HepG2 (cell line): Measurements from ENCODE around the gene HPD. TPM values are rescaled to one million over a fixed set of nuclear protein-coding genes. Genes with fewer than 3 reads are reported as not detected.

Experiments used
- BRF2 ChIP-seq: sonication (generic); formaldehyde crosslinking; IDR thresholded peaks from 2 replicates; pipeline ENCODE4 v1.8.1; 2022; ENCODE audit warnings: mild to moderate bottlenecking, missing genetic modification reagents
- CREB1 ChIP-seq, 2 experiments: fragments of 450-650 bp in 1 of 2; IDR thresholded peaks; 2 replicates each; pipeline ENCODE4 v1.6.1; 2016 to 2017; ENCODE audit warnings: control low read depth in 1 of 2, mild to moderate bottlenecking in 1 of 2, missing compliant biosample characterization in 1 of 2, missing genetic modification characterization in 1 of 2
- DDIT3 ChIP-seq: sonication (generic); formaldehyde crosslinking; IDR thresholded peaks from 2 replicates; pipeline ENCODE4 v1.4.0; 2020; ENCODE audit warnings: mild to moderate bottlenecking, missing genetic modification reagents
- EP300 ChIP-seq, 3 experiments: sonication (generic) in 1 of 3; formaldehyde crosslinking in 1 of 3; IDR thresholded peaks; 2 replicates each; pipeline versions ENCODE4 v1.5.1 to v1.6.1; 2011 to 2020; ENCODE audit warnings: low read depth in 2 of 3, low read length in 2 of 3, borderline replicate concordance in 1 of 3, improper control_type of control experiment in 1 of 3, mild to moderate bottlenecking in 1 of 3, missing genetic modification reagents in 1 of 3, moderate library complexity in 1 of 3
- FOSL2 ChIP-seq: sonication (generic); formaldehyde crosslinking; IDR thresholded peaks from 2 replicates; pipeline ENCODE4 v1.4.0; 2020; ENCODE audit warnings: missing genetic modification reagents
- GATAD1 ChIP-seq: IDR thresholded peaks from 2 replicates; pipeline ENCODE4 v1.6.1; 2016; ENCODE audit warnings: missing genetic modification reagents, missing compliant biosample characterization
- HNRNPUL1 ChIP-seq: fragments of 200-400 bp; formaldehyde crosslinking; IDR thresholded peaks from 2 replicates; pipeline ENCODE4 v1.6.1; 2017; ENCODE audit warnings: low read depth, mild to moderate bottlenecking, low read length, moderate library complexity
- KAT7 ChIP-seq: IDR thresholded peaks from 2 replicates; pipeline ENCODE4 v1.6.1; 2018; ENCODE audit warnings: borderline replicate concordance, missing compliant biosample characterization
- KMT2B ChIP-seq: IDR thresholded peaks from 2 replicates; pipeline ENCODE4 v1.6.1; 2016; ENCODE audit warnings: missing genetic modification reagents, missing compliant biosample characterization
- MXD4 ChIP-seq: IDR thresholded peaks from 2 replicates; pipeline ENCODE4 v1.6.1; 2016; ENCODE audit warnings: mild to moderate bottlenecking, missing biosample characterization, missing genetic modification reagents
- MXI1 ChIP-seq: IDR thresholded peaks from 3 replicates; pipeline ENCODE4 v1.6.1; 2012; ENCODE audit warnings: low read depth, low read length, inconsistent platforms, borderline replicate concordance
- REPIN1 ChIP-seq: sonication (generic); formaldehyde crosslinking; IDR thresholded peaks from 2 replicates; pipeline ENCODE4 v1.8.0; 2022; ENCODE audit warnings: missing genetic modification reagents, low read depth, mild to moderate bottlenecking, borderline replicate concordance
- RXRA ChIP-seq: sonication (generic); formaldehyde crosslinking; IDR thresholded peaks from 2 replicates; pipeline ENCODE4 v1.5.1; 2020; ENCODE audit warnings: missing genetic modification reagents
- RXRB ChIP-seq: IDR thresholded peaks from 2 replicates; pipeline ENCODE4 v1.6.1; 2016; ENCODE audit warnings: borderline replicate concordance, missing genetic modification reagents, missing compliant biosample characterization
- TBX2 ChIP-seq: sonication (generic); formaldehyde crosslinking; IDR thresholded peaks from 2 replicates; pipeline ENCODE4 v1.5.0; 2020; ENCODE audit warnings: missing genetic modification reagents, mild to moderate bottlenecking, borderline replicate concordance
- ZBTB42 ChIP-seq: sonication (generic); formaldehyde crosslinking; IDR thresholded peaks from 2 replicates; pipeline ENCODE4 v1.5.0; 2020; ENCODE audit warnings: mild to moderate bottlenecking, missing genetic modification reagents
- ZBTB43 ChIP-seq: sonication (generic); formaldehyde crosslinking; conservative IDR thresholded peaks from 2 replicates; pipeline ENCODE4 v1.4.0; 2020; ENCODE audit warnings: missing genetic modification reagents
- ZC3H4 ChIP-seq: sonication (generic); formaldehyde crosslinking; IDR thresholded peaks from 2 replicates; pipeline ENCODE4 v1.4.0; 2020; ENCODE audit warnings: missing genetic modification reagents, borderline replicate concordance
- ZFP36L1 ChIP-seq: sonication (generic); formaldehyde crosslinking; IDR thresholded peaks from 2 replicates; pipeline ENCODE4 v1.8.0; 2022; ENCODE audit warnings: mild to moderate bottlenecking, missing genetic modification reagents, moderate library complexity
- ZHX1 ChIP-seq: sonication (generic); formaldehyde crosslinking; IDR thresholded peaks from 2 replicates; pipeline ENCODE4 v1.8.1; 2022; ENCODE audit warnings: low read depth, mild to moderate bottlenecking, missing genetic modification reagents
- ZMYM4 ChIP-seq: sonication (generic); formaldehyde crosslinking; IDR thresholded peaks from 2 replicates; pipeline ENCODE4 v1.8.1; 2023; ENCODE audit warnings: mild to moderate bottlenecking, missing genetic modification reagents
- ZNF10 ChIP-seq: sonication (generic); formaldehyde crosslinking; IDR thresholded peaks from 2 replicates; pipeline ENCODE4 v1.4.0; 2020; ENCODE audit warnings: mild to moderate bottlenecking, low read depth, missing genetic modification reagents, borderline replicate concordance
- ZNF557 ChIP-seq: sonication (generic); formaldehyde crosslinking; IDR thresholded peaks from 2 replicates; pipeline ENCODE4 v1.4.0; 2020; ENCODE audit warnings: missing genetic modification reagents
- ZNF781 ChIP-seq: sonication (generic); formaldehyde crosslinking; IDR thresholded peaks from 2 replicates; pipeline ENCODE4 v1.5.1; 2020; ENCODE audit warnings: borderline replicate concordance, mild to moderate bottlenecking, missing genetic modification reagents; ENCODE audit errors: not compliant biosample characterization
- polyA plus RNA-seq, 8 experiments: library from polyadenylated mRNA; depleted of rRNA in 3 of 8; stranded (reverse) in 7 of 8; unstranded in 1 of 8; fragments of >200 nt; fragmentation: Illumina TruSeq in 4 of 8; extraction: Trizol in 4 of 8; gene quantifications; 2 replicates each; pipeline versions ENCODE4 v1.2.1 to v1.2.3, GENCODE V29; 2011 to 2016; ENCODE audit warnings: low read depth in 4 of 8, missing spikeins in 1 of 8, mixed read lengths in 1 of 8; ENCODE audit not compliant: insufficient read depth in 1 of 8
- total RNA-seq, 5 experiments: library from RNA; depleted of rRNA; stranded (reverse); fragments of >200 nt; fragmentation: Illumina TruSeq; extraction: Trizol; gene quantifications; 2 replicates each; pipeline ENCODE4 v1.2.3, GENCODE V29; 2016; ENCODE audit warnings: low read depth in 1 of 5

HPD gene
- total and polyA plus RNA-seq, 2 of the 13 experiments (the other 11 are each of a cell fraction or from before 2014, with no cell fraction given): 120 to 195 TPM

GRCh38 chr12:121860257-121860656, 1.6 kb upstream of the HPD start (continued):
- peak; percentile 58; the same call in 1 of the 3 replicates for TF ChIP-seq MXI1
- peak; percentile 66; the same call in 1 of the 2 replicates for TF ChIP-seq ZHX1
- no peak for TF ChIP-seq TBX2 (CRISPR knock-in tag)
- TF ChIP-seq ZFP36L1: no peak
- TF ChIP-seq GATAD1 (CRISPR knock-in tag): no peak
- TF ChIP-seq ZC3H4: no peak
- no peak for TF ChIP-seq DDIT3 (CRISPR knock-in tag)
- peak in 1 of 2 experiments; percentile 57; a peak in 2 of 4 replicates for TF ChIP-seq EP300 (IDR thresholded peaks at IDR 0.05; ENCODE audit: low read depth in 2 of 2, low read length in 2 of 2)
- TF ChIP-seq EP300 (CRISPR knock-in tag; IDR thresholded peaks at IDR 0.05; ENCODE audit: borderline replicate concordance): no peak
- no peak for TF ChIP-seq CREB1 (IDR thresholded peaks at IDR 0.05)
- 0 out of 2 replicates have a peak, but pooled peaks have one; percentile 25 for TF ChIP-seq CREB1 (CRISPR knock-in tag; IDR thresholded peaks at IDR 0.05)
- TF ChIP-seq RXRA: 0 out of 2 replicates have a peak, but pooled peaks have one; percentile 43
- TF ChIP-seq RXRB (CRISPR knock-in tag): peak; percentile 32; the same call in 1 of the 2 replicates
- no peak for TF ChIP-seq BRF2
- TF ChIP-seq ZNF557 (CRISPR knock-in tag): no peak
- TF ChIP-seq KMT2B (CRISPR knock-in tag): no peak
- no peak for TF ChIP-seq HNRNPUL1
- 0 out of 2 replicates have a peak, but pooled peaks have one; percentile 28 for TF ChIP-seq ZMYM4
- no peak for TF ChIP-seq ZNF781 (CRISPR knock-in tag)
- TF ChIP-seq MXD4 (CRISPR knock-in tag): no peak
- no peak for TF ChIP-seq ZBTB42 (CRISPR knock-in tag)
- TF ChIP-seq FOSL2 (CRISPR knock-in tag): peak; percentile 65
- TF ChIP-seq REPIN1 (CRISPR knock-in tag): no peak
- TF ChIP-seq KAT7: no peak
- TF ChIP-seq ZNF10 (CRISPR knock-in tag): no peak
- TF ChIP-seq ZBTB43 (CRISPR knock-in tag): no peak
